NCI-H524 treated with DMSO at 0.1 percent for 48 hours (cell line): ENCODE results near the gene SCYL2.

ENCODE experiments used
- DNase-seq: peaks from one replicate; lab custom pipeline; 2025; lab: John Stamatoyannopoulos, UW

SCYL2 gene

GRCh38 chr12:100381379-100381778 lies 114.4 kb downstream of the SCYL2 start:
- DNase-seq: no peak

- no peak for DNase-seq
Measured at GRCh38 chr12:100382338-100382737, 115.4 kb downstream of the SCYL2 start.

DNA sequence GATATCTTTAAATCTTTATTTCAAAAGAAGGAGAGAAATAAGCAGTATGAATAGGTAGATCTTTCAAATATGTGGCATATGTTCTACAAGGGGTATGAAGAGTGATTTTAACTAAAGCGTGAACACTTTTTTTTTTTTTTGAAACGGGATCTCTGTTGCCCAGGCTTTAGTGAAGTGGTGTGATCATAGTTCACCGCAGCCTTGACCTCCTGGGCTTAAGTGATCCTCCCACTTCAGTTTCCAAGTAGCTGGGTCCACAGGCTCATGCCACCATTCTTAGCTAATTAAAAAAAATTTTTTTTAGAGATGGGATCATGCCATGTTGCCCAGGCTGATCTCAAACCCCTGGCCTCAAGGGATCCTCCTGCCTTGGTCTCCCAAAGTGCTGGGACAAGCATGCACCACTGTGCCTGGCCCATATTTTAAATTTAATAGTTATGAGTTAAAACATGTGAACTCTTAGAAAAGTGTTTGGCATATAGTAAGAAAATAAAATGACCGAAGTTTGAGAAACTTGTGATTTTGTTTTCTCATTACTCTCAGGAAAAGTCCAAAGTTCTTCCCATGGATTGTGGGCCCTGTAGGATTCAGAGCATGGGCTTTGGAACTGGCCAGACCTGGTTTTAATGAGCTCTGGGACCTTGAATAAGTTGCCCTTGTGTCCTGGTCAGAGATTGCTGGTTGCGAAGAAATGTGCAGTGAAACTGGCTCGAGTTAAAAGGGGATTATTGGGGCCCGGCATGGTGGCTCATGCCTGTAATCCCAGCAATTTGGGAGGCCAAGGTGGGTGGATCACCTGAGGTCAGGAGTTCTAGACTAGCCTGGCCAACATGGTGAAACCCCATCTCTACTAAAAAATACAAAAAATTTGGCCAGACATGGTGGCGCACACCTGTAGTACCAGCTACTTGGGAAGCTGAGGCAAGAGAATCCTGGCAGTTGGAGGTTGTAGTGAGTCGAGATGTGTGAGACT lies 116.9 kb downstream of the SCYL2 start:
- no peak for DNase-seq

DNA sequence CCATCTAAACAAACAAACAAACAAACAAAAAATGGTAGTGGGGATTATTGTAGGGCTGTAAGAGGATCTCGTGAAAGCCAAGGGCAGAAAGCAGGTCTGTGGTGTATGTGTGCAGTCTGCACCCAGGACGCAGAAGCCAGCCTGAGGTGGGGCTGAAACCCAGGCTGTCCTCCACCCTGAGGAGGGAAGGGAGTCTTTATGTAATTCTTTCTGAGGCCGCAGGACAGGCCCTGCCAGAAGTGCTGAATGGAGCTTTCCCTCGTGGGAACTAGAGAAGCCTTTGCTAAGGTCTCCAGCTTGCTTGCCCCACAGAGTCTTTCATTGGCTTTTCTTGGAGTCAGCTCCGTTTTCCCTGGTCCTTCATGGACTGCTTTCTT lies 117.6 kb downstream of the SCYL2 start:
- DNase-seq: no peak

GRCh38 chr12:100388382-100388781 lies 121.4 kb downstream of the SCYL2 start:
- no peak for DNase-seq
